GM12872 (cell line): ENCODE measurements around the gene SORCS2.

Experiments used
- CTCF ChIP-seq: IDR thresholded peaks from 3 replicates; pipeline ENCODE4 v1.5.1; 2011; ENCODE audit warnings: low read depth, mild to moderate bottlenecking, low read length, moderate library complexity; ENCODE audit not compliant: insufficient read depth

The SORCS2 gene

GRCh38 chr4:7600247-7600646, 407.9 kb downstream of the SORCS2 start:
- TF ChIP-seq CTCF, result no peak

GRCh38 chr4:7607156-7607910, 415.0 kb downstream of the SORCS2 start:
- TF ChIP-seq CTCF, result no peak

- no peak for TF ChIP-seq CTCF
These were observed 415.7 kb downstream of the SORCS2 start for GRCh38 chr4:7608046-7608445.

GRCh38 chr4:7609316-7609715, 417.0 kb downstream of the SORCS2 start:
- TF ChIP-seq CTCF, result no peak

GRCh38 chr4:7610022-7610670, 417.8 kb downstream of the SORCS2 start:
- no peak for TF ChIP-seq CTCF

- TF ChIP-seq CTCF, result no peak
These were observed 418.5 kb downstream of the SORCS2 start for GRCh38 chr4:7610841-7611240.

GRCh38 chr4:7612311-7612897, 420.1 kb downstream of the SORCS2 start:
- no peak for TF ChIP-seq CTCF
